DMS114 treated with DMSO at 0.1 percent for 48 hours (cell line): Measurements from ENCODE around the gene PDZD2.
"Not testable (repeated sequence)": the region's sequence is repeated elsewhere in the genome, so short reads cannot be mapped to it uniquely, and the experiment has no call there.

Experiments used
- DNase-seq: peaks from one replicate; lab custom pipeline; 2025; ENCODE audit not compliant: unreplicated experiment; lab: John Stamatoyannopoulos, UW

The PDZD2 gene

GRCh38 chr5:31688515-31689092, 49.7 kb downstream of the PDZD2 start:
- no peak for DNase-seq

GRCh38 chr5:31691408-31691807, 52.5 kb downstream of the PDZD2 start:
- DNase-seq: not testable (repeated sequence)

GRCh38 chr5:31692561-31693221, 53.8 kb downstream of the PDZD2 start:
- DNase-seq: no peak

- DNase-seq: no peak
Observed at GRCh38 chr5:31698673-31699072, 59.7 kb downstream of the PDZD2 start.

- DNase-seq: no peak
Observed at GRCh38 chr5:31701642-31702299, 62.8 kb downstream of the PDZD2 start.

- DNase-seq: no peak
Observed at GRCh38 chr5:31702712-31703111, 63.8 kb downstream of the PDZD2 start.

- DNase-seq: no peak
Observed at GRCh38 chr5:31703757-31704156, 64.8 kb downstream of the PDZD2 start.

- DNase-seq: no peak
Observed at GRCh38 chr5:31706186-31706585, 67.3 kb downstream of the PDZD2 start.

- DNase-seq: no peak
Observed at GRCh38 chr5:31707329-31707728, 68.4 kb downstream of the PDZD2 start.

- no peak for DNase-seq
Observed at GRCh38 chr5:31708089-31708488, 69.2 kb downstream of the PDZD2 start.

- DNase-seq: no peak
Observed at GRCh38 chr5:31711363-31711762, 72.4 kb downstream of the PDZD2 start.

GRCh38 chr5:31711935-31712592, 73.1 kb downstream of the PDZD2 start:
- no peak for DNase-seq

- DNase-seq: no peak
Observed at GRCh38 chr5:31717561-31717960, 78.6 kb downstream of the PDZD2 start.

- no peak for DNase-seq
Observed at GRCh38 chr5:31720004-31720403, 81.1 kb downstream of the PDZD2 start.

- no peak for DNase-seq
Observed at GRCh38 chr5:31720811-31721345, 81.9 kb downstream of the PDZD2 start.

- no peak for DNase-seq
Observed at GRCh38 chr5:31722111-31722510, 83.2 kb downstream of the PDZD2 start.

- no peak for DNase-seq
Observed at GRCh38 chr5:31725996-31726395, 87.1 kb downstream of the PDZD2 start.

GRCh38 chr5:31726952-31727351, 88.0 kb downstream of the PDZD2 start:
- no peak for DNase-seq

- no peak for DNase-seq
Observed at GRCh38 chr5:31728039-31728438, 89.1 kb downstream of the PDZD2 start.

GRCh38 chr5:31728806-31729205, 89.9 kb downstream of the PDZD2 start:
- DNase-seq: not testable (repeated sequence)

GRCh38 chr5:31730139-31730538, 91.2 kb downstream of the PDZD2 start:
- DNase-seq: no peak

GRCh38 chr5:31731016-31731415, 92.1 kb downstream of the PDZD2 start:
- no peak for DNase-seq
